ENCODE measurements around the gene RPS16. TPM values are rescaled to one million over a fixed set of nuclear protein-coding genes. Genes with fewer than 3 reads are reported as not detected.

The RPS16 gene
- total and polyA plus RNA-seq, 2 of the 13 experiments (the other 11 are each of a cell fraction or from before 2014, with no cell fraction given): 488 to 2,583 TPM

DNA sequence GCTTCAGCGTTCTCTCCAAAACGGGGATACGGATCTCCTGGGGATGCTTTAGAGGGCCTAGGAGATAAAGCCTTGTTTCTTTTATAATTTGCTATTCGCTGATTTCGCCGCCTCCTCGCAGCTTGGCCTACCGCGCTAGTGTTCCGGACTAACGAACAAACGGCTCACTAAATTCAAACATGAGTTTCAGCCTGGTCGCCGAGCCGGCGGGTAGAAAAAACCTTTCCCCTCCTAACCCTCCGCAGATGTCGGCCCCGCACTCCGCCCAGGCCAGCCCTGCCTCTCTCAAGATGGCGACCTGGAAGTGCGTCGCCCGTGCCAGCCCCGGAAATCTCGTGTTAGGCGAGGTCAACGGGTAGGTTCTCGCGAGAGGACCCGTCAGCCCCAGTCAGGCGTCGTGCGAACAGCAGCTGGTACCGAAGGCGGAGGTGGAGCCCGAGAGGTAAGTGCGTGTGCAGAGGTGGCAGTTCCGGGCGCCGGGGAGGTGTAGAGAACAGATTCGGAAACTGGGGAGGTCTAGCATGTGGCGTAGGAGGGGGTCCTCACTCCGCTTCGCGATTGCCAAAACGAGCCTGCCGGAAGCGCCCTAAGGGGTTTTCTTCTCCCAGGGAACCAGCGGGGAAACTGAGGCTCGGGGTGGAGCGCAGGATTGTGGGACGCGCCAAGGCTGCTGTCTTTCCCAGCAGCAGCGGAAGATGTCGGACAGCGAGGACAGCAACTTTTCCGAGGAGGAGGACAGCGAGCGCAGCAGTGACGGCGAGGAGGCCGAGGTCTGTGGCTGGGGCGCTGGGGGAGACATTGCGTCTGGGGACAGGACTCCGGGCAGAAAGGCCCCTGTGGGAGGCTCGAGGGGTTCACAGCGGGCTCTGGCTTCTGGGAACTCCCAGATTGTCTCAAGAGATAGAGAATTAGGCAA is 9.7 kb upstream of the RPS16 start, which contains the start of gene SUPT5H (continued):
- TF ChIP-seq, protein P1, sequence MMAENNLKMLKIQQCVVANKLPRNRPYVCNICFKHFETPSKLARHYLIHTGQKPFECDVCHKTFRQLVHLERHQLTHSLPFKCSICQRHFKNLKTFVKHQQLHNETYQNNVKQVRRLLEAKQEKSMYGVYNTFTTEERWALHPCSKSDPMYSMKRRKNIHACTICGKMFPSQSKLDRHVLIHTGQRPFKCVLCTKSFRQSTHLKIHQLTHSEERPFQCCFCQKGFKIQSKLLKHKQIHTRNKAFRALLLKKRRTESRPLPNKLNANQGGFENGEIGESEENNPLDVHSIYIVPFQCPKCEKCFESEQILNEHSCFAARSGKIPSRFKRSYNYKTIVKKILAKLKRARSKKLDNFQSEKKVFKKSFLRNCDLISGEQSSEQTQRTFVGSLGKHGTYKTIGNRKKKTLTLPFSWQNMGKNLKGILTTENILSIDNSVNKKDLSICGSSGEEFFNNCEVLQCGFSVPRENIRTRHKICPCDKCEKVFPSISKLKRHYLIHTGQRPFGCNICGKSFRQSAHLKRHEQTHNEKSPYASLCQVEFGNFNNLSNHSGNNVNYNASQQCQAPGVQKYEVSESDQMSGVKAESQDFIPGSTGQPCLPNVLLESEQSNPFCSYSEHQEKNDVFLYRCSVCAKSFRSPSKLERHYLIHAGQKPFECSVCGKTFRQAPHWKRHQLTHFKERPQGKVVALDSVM (CRISPR knock-in tag; IDR thresholded peaks at IDR 0.05): no peak; the same call in none of the 2 replicates
- TF ChIP-seq NR2F6 (IDR thresholded peaks at IDR 0.05) (no peak), NR2F6 (CRISPR knock-in tag; IDR thresholded peaks at IDR 0.05) (peak; percentile 75), ARNT (IDR thresholded peaks at IDR 0.05) (no peak), TAF15 (IDR thresholded peaks at IDR 0.05; ENCODE audit: low read depth, low read length, poor library complexity, severe bottlenecking) (no peak), ZNF678 (CRISPR knock-in tag; IDR thresholded peaks at IDR 0.05) (no peak), HCFC1 (IDR thresholded peaks at IDR 0.05; ENCODE audit: low read depth, low read length) (peak; percentile 77), CREM (IDR thresholded peaks at IDR 0.05) (peak; percentile 93), CREM (CRISPR knock-in tag; IDR thresholded peaks at IDR 0.05) (no peak), SNRNP70 (IDR thresholded peaks at IDR 0.05; ENCODE audit: low read depth, low read length) (no peak), ZNF761 (CRISPR knock-in tag; conservative IDR thresholded peaks at IDR 0.05) (peak; percentile 71; the same call in 1 of the 2 replicates), ZNF788 (CRISPR knock-in tag; IDR thresholded peaks at IDR 0.05; ENCODE audit: borderline replicate concordance) (peak; percentile 69; the same call in 1 of the 2 replicates), ZBTB1 (CRISPR knock-in tag; IDR thresholded peaks at IDR 0.05; ENCODE audit: borderline replicate concordance) (no peak), NCOR1 (IDR thresholded peaks at IDR 0.05; ENCODE audit: borderline replicate concordance, low read length) (no peak), ZNF224 (CRISPR knock-in tag; IDR thresholded peaks at IDR 0.05) (no peak), ZNF550 (CRISPR knock-in tag; IDR thresholded peaks at IDR 0.05; ENCODE audit: borderline replicate concordance) (no peak), ZNF776 (CRISPR knock-in tag; IDR thresholded peaks at IDR 0.05) (peak; percentile 80; the same call in 1 of the 2 replicates), STAG1 (CRISPR knock-in tag; IDR thresholded peaks at IDR 0.05) (no peak)
- TF ChIP-seq, protein P2, sequence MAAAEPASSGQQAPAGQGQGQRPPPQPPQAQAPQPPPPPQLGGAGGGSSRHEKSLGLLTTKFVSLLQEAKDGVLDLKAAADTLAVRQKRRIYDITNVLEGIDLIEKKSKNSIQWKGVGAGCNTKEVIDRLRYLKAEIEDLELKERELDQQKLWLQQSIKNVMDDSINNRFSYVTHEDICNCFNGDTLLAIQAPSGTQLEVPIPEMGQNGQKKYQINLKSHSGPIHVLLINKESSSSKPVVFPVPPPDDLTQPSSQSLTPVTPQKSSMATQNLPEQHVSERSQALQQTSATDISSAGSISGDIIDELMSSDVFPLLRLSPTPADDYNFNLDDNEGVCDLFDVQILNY (CRISPR knock-in tag; conservative IDR thresholded peaks at IDR 0.05): no peak
- TF ChIP-seq, protein P3, sequence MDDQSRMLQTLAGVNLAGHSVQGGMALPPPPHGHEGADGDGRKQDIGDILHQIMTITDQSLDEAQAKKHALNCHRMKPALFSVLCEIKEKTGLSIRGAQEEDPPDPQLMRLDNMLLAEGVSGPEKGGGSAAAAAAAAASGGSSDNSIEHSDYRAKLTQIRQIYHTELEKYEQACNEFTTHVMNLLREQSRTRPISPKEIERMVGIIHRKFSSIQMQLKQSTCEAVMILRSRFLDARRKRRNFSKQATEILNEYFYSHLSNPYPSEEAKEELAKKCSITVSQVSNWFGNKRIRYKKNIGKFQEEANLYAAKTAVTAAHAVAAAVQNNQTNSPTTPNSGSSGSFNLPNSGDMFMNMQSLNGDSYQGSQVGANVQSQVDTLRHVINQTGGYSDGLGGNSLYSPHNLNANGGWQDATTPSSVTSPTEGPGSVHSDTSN (CRISPR knock-in tag; IDR thresholded peaks at IDR 0.05; ENCODE audit: borderline replicate concordance): no peak
- TF ChIP-seq, protein P4, sequence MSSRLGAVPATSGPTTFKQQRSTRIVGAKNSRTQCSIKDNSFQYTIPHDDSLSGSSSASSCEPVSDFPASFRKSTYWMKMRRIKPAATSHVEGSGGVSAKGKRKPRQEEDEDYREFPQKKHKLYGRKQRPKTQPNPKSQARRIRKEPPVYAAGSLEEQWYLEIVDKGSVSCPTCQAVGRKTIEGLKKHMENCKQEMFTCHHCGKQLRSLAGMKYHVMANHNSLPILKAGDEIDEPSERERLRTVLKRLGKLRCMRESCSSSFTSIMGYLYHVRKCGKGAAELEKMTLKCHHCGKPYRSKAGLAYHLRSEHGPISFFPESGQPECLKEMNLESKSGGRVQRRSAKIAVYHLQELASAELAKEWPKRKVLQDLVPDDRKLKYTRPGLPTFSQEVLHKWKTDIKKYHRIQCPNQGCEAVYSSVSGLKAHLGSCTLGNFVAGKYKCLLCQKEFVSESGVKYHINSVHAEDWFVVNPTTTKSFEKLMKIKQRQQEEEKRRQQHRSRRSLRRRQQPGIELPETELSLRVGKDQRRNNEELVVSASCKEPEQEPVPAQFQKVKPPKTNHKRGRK (CRISPR knock-in tag; IDR thresholded peaks at IDR 0.05): no peak
- TF ChIP-seq, protein P5, sequence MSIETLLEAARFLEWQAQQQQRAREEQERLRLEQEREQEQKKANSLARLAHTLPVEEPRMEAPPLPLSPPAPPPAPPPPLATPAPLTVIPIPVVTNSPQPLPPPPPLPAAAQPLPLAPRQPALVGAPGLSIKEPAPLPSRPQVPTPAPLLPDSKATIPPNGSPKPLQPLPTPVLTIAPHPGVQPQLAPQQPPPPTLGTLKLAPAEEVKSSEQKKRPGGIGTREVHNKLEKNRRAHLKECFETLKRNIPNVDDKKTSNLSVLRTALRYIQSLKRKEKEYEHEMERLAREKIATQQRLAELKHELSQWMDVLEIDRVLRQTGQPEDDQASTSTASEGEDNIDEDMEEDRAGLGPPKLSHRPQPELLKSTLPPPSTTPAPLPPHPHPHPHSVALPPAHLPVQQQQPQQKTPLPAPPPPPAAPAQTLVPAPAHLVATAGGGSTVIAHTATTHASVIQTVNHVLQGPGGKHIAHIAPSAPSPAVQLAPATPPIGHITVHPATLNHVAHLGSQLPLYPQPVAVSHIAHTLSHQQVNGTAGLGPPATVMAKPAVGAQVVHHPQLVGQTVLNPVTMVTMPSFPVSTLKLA (IDR thresholded peaks at IDR 0.05): peak; percentile 62

Measured in HepG2 (cell line).